Measurements from ENCODE around the gene GDI2.

GRCh38 chr10:5827841-5828240 is 14.6 kb upstream of the GDI2 start:
- TF ChIP-seq, protein P1, sequence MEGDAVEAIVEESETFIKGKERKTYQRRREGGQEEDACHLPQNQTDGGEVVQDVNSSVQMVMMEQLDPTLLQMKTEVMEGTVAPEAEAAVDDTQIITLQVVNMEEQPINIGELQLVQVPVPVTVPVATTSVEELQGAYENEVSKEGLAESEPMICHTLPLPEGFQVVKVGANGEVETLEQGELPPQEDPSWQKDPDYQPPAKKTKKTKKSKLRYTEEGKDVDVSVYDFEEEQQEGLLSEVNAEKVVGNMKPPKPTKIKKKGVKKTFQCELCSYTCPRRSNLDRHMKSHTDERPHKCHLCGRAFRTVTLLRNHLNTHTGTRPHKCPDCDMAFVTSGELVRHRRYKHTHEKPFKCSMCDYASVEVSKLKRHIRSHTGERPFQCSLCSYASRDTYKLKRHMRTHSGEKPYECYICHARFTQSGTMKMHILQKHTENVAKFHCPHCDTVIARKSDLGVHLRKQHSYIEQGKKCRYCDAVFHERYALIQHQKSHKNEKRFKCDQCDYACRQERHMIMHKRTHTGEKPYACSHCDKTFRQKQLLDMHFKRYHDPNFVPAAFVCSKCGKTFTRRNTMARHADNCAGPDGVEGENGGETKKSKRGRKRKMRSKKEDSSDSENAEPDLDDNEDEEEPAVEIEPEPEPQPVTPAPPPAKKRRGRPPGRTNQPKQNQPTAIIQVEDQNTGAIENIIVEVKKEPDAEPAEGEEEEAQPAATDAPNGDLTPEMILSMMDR (conservative IDR thresholded peaks at IDR 0.05; ENCODE audit: low read depth, low read length) = no peak
- TF ChIP-seq EZH2 (IDR thresholded peaks at IDR 0.05; ENCODE audit: borderline replicate concordance, low read depth, low read length, poor library complexity, severe bottlenecking) = no peak

All from A673 (cell line).